Endothelial cell of umbilical vein (primary cell): ENCODE results near the gene DNMT1.

Experiments used
- CTCF ChIP-seq, 2 donors: IDR thresholded peaks; 1 replicate in 1 of 2; 2 replicates in 1 of 2; pipeline ENCODE4 v1.5.1; 2011; ENCODE audit warnings: low read length in 2 of 2, mild to moderate bottlenecking in 2 of 2, moderate library complexity in 2 of 2, control low read depth in 1 of 2, inconsistent platforms in 1 of 2, low read depth in 1 of 2; ENCODE audit not compliant: insufficient read depth in 1 of 2; ENCODE audit errors: extremely low read depth in 1 of 2
- EZH2 ChIP-seq: IDR thresholded peaks from 2 replicates; pipeline ENCODE4 v1.6.1; 2012; ENCODE audit warnings: borderline replicate concordance, low read depth, mild to moderate bottlenecking, moderate library complexity, low read length, inconsistent platforms; ENCODE audit not compliant: severe bottlenecking
- FOS ChIP-seq: IDR thresholded peaks from 2 replicates; pipeline ENCODE4 v1.6.1; 2011; ENCODE audit warnings: mild to moderate bottlenecking, low read length, moderate library complexity, borderline replicate concordance; ENCODE audit not compliant: insufficient read depth
- GATA2 ChIP-seq: IDR thresholded peaks from 2 replicates; pipeline ENCODE4 v1.7.0; 2011; ENCODE audit warnings: low read depth, mild to moderate bottlenecking, moderate library complexity, mixed read lengths, low read length; ENCODE audit not compliant: insufficient read length, insufficient read depth
- JUN ChIP-seq: IDR thresholded peaks from 2 replicates; pipeline ENCODE4 v1.6.1; 2011; ENCODE audit warnings: borderline replicate concordance, low read depth; ENCODE audit not compliant: insufficient read length, insufficient read depth
- MAX ChIP-seq: IDR thresholded peaks from 2 replicates; pipeline ENCODE4 v1.6.1; 2011; ENCODE audit not compliant: insufficient read depth, insufficient read length
- MYC ChIP-seq: IDR thresholded peaks from one replicate; pipeline ENCODE4 v1.6.1; 2011; ENCODE audit warnings: mild to moderate bottlenecking, low read depth, low read length
- POLR2A ChIP-seq: IDR thresholded peaks from 2 replicates; pipeline ENCODE4 v1.6.1; 2012; ENCODE audit warnings: low read depth, mild to moderate bottlenecking, control low read depth, low read length
- POLR2AphosphoS5 ChIP-seq: IDR thresholded peaks from 2 replicates; pipeline ENCODE4 v1.6.1; 2012; ENCODE audit warnings: low read depth, mild to moderate bottlenecking, control low read depth, low read length, moderate library complexity; ENCODE audit not compliant: insufficient read depth

- no peak for TF ChIP-seq CTCF (IDR thresholded peaks at IDR 0.05; ENCODE audit: extremely low read depth in 1 of 2, insufficient read depth in 1 of 2, low read depth in 1 of 2, low read length in 2 of 2)
- TF ChIP-seq POLR2A: no peak
- no peak for TF ChIP-seq POLR2AphosphoS5
- TF ChIP-seq JUN: no peak
- TF ChIP-seq FOS: no peak
- TF ChIP-seq MAX: no peak
- TF ChIP-seq EZH2: no peak
- TF ChIP-seq GATA2: no peak
- no peak for TF ChIP-seq MYC
Observed at GRCh38 chr19:10146142-10146541, 48.6 kb downstream of the DNMT1 start.
